Smooth muscle cell of the brain vasculature (primary cell): ENCODE measurements around the gene TMEFF2.
"Not testable (repeated sequence)": the region's sequence is repeated elsewhere in the genome, so short reads cannot be mapped to it uniquely, and the experiment has no call there.

ENCODE experiments used
- DNase-seq: peaks from one replicate; pipeline ENCODE4 v3.0.0-alpha.2; 2012; ENCODE audit warnings: low read depth, low spot score

Gene TMEFF2

GRCh38 chr2:191932286-191932685 is 262.4 kb downstream of the TMEFF2 start:
- DNase-seq: no peak

- DNase-seq: no peak
Observed at GRCh38 chr2:191931329-191931728, 263.4 kb downstream of the TMEFF2 start.

- no peak for DNase-seq
Observed at GRCh38 chr2:191930205-191930604, 264.5 kb downstream of the TMEFF2 start.

GRCh38 chr2:191929288-191929687 is 265.4 kb downstream of the TMEFF2 start:
- no peak for DNase-seq

- peak; percentile 73 for DNase-seq
Observed at GRCh38 chr2:191927991-191928390, 266.7 kb downstream of the TMEFF2 start.

GRCh38 chr2:191927319-191927867 is 267.3 kb downstream of the TMEFF2 start:
- peak; percentile 71 for DNase-seq

GRCh38 chr2:191926671-191927070 is 268.1 kb downstream of the TMEFF2 start:
- no peak for DNase-seq

GRCh38 chr2:191923652-191923997 is 271.1 kb downstream of the TMEFF2 start:
- no peak for DNase-seq

GRCh38 chr2:191922736-191923651 is 271.7 kb downstream of the TMEFF2 start:
- no peak for DNase-seq

- not testable (repeated sequence) for DNase-seq
Observed at GRCh38 chr2:191921650-191922049, 273.1 kb downstream of the TMEFF2 start.

- DNase-seq: no peak
Observed at GRCh38 chr2:191920502-191920901, 274.2 kb downstream of the TMEFF2 start.

- DNase-seq: no peak
Observed at GRCh38 chr2:191917967-191918651, 276.6 kb downstream of the TMEFF2 start.

GRCh38 chr2:191917430-191917881 is 277.3 kb downstream of the TMEFF2 start:
- DNase-seq: no peak

- no peak for DNase-seq
Observed at GRCh38 chr2:191916826-191917225, 277.9 kb downstream of the TMEFF2 start.

GRCh38 chr2:191915750-191916149 is 279.0 kb downstream of the TMEFF2 start:
- DNase-seq: no peak

GRCh38 chr2:191913796-191914195 is 280.9 kb downstream of the TMEFF2 start:
- DNase-seq: no peak

- DNase-seq: no peak
Observed at GRCh38 chr2:191912764-191913163, 282.0 kb downstream of the TMEFF2 start.

- DNase-seq: no peak
Observed at GRCh38 chr2:191910518-191910917, 284.2 kb downstream of the TMEFF2 start.

- no peak for DNase-seq
Observed at GRCh38 chr2:191908874-191909273, 285.9 kb downstream of the TMEFF2 start.

- no peak for DNase-seq
Observed at GRCh38 chr2:191907545-191907944, 287.2 kb downstream of the TMEFF2 start.

GRCh38 chr2:191907091-191907490 is 287.6 kb downstream of the TMEFF2 start:
- DNase-seq: no peak

GRCh38 chr2:191905336-191905735 is 289.4 kb downstream of the TMEFF2 start:
- no peak for DNase-seq

GRCh38 chr2:191901031-191901430 is 293.7 kb downstream of the TMEFF2 start:
- no peak for DNase-seq
